K562 (cell line): ENCODE measurements around the gene PACSIN2. TPM values are rescaled to one million over a fixed set of nuclear protein-coding genes. Genes with fewer than 3 reads are reported as not detected.

Experiments
- ARHGAP35 ChIP-seq: fragments of 450-650 bp; IDR thresholded peaks from 2 replicates; pipeline ENCODE4 v1.6.1; 2018; ENCODE audit not compliant: partially characterized antibody
- BRD9 ChIP-seq: fragments of 450-650 bp; IDR thresholded peaks from 2 replicates; pipeline ENCODE4 v1.6.1; 2018; ENCODE audit warnings: low read depth; ENCODE audit not compliant: partially characterized antibody
- KAT8 ChIP-seq: fragments of 450-650 bp; IDR thresholded peaks from 2 replicates; pipeline ENCODE4 v1.6.1; 2016; ENCODE audit warnings: low read depth, mild to moderate bottlenecking
- NELFE ChIP-seq: IDR thresholded peaks from 2 replicates; pipeline ENCODE4 v1.6.1; 2011; ENCODE audit warnings: mild to moderate bottlenecking; ENCODE audit not compliant: insufficient read depth, insufficient read length
- RBM25 ChIP-seq: fragments of 200-400 bp; formaldehyde crosslinking; IDR thresholded peaks from 2 replicates; pipeline ENCODE4 v1.6.1; 2018; ENCODE audit warnings: low read length, low read depth, moderate library complexity; ENCODE audit not compliant: severe bottlenecking
- STAT5A ChIP-seq: IDR thresholded peaks from 2 replicates; pipeline ENCODE4 v1.6.1; 2012; ENCODE audit warnings: low read length, inconsistent platforms, borderline replicate concordance
- XRCC3 ChIP-seq: fragments of 450-650 bp; IDR thresholded peaks from 2 replicates; pipeline ENCODE4 v1.6.1; 2017; ENCODE audit warnings: mild to moderate bottlenecking, moderate library complexity
- ZHX1 ChIP-seq: fragments of 150-350 bp; conservative IDR thresholded peaks from 2 replicates; pipeline ENCODE4 v1.6.1; 2014; ENCODE audit warnings: low read length
- ZNF217 ChIP-seq: sonication (generic); formaldehyde crosslinking; IDR thresholded peaks from 2 replicates; pipeline ENCODE4 v1.8.0; 2022; ENCODE audit warnings: mild to moderate bottlenecking, missing genetic modification reagents
- ZNF79 ChIP-seq: fragments of 250-450 bp; sonication (Bioruptor Pico); IDR thresholded peaks from 2 replicates; pipeline ENCODE4 v1.4.0; 2020; ENCODE audit warnings: low read depth, mild to moderate bottlenecking, moderate library complexity
- polyA plus RNA-seq, 8 experiments: library from polyadenylated mRNA; depleted of rRNA in 4 of 8; stranded (reverse) in 5 of 8; unstranded in 3 of 8; fragments of >200 nt; fragmentation: Nextera tagmentation in 2 of 8; fragmentation: Illumina TruSeq in 1 of 8; extraction: Ambion mirVana in 2 of 8; extraction: Trizol in 1 of 8; gene quantifications; 2 replicates each; pipeline versions ENCODE4 v1.2.1 to v1.2.3, GENCODE V29; 2011 to 2014; ENCODE audit warnings: inconsistent platforms in 1 of 8, missing spikeins in 1 of 8
- total RNA-seq, 7 experiments: library from RNA; depleted of rRNA in 6 of 7; stranded (reverse); fragments of >200 nt in 6 of 7; fragmentation: Illumina TruSeq in 2 of 7; extraction: Trizol in 2 of 7; gene quantifications; 2 replicates each; pipeline versions ENCODE4 v1.2.1 to v1.2.3, GENCODE V29; 2011 to 2021; ENCODE audit warnings: low replicate concordance in 1 of 7
- TF ChIP-seq, protein P1 (sequence below): fragments of 450-650 bp; IDR thresholded peaks from 2 replicates; pipeline ENCODE4 v1.6.1; 2016; ENCODE audit warnings: mild to moderate bottlenecking, moderate library complexity
- TF ChIP-seq, protein P2 (sequence below): fragments of 450-650 bp; formaldehyde crosslinking; IDR thresholded peaks from 2 replicates; pipeline ENCODE4 v1.4.0; 2020; ENCODE audit warnings: mild to moderate bottlenecking, moderate library complexity

Gene PACSIN2
- total and polyA plus RNA-seq, 9 of the 15 experiments (the other 6 are each of a cell fraction or from before 2014, with no cell fraction given): 0.45 to 45.1 (median 23.9) TPM

DNA sequence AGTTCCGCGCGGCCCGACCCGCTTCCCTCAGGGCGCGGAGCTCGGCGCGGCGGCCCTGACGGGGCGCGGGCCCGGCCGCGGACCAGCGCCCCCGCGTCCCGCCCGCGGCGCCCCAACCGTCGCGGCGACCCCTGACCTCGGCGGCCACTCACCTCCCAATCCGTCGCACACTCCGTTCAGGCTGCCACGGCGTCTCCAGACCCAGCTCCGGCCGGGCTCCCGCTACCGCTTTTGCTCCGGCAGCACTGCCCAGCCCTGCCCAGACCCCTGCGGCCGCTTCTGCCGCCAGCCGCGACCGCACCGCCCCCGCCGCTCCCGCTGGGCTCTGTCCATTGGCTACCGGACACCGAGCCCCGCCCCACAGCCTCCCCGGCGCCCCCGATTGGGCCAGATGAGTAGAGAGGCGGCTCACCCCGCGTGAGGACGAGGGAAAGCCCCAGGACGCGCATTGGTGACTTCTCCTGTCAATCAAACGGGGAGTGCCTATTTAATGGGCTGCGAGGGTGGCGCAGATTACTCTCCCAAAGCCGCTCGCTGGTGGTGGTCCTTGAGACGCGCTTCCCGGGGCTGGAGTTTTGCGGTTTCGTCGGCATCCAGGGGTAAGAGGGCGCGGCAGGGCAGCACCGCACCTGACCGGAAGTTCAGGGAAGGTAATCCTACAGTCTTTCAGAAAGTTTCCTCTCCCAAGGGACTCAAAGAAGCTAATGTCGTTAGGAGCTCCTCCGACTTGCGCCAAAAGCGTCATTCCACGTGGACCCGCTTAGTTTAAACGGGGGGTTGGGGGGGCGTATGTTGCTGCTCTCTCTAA lies at the start of gene PACSIN2 (continued):
- TF ChIP-seq, protein P1, sequence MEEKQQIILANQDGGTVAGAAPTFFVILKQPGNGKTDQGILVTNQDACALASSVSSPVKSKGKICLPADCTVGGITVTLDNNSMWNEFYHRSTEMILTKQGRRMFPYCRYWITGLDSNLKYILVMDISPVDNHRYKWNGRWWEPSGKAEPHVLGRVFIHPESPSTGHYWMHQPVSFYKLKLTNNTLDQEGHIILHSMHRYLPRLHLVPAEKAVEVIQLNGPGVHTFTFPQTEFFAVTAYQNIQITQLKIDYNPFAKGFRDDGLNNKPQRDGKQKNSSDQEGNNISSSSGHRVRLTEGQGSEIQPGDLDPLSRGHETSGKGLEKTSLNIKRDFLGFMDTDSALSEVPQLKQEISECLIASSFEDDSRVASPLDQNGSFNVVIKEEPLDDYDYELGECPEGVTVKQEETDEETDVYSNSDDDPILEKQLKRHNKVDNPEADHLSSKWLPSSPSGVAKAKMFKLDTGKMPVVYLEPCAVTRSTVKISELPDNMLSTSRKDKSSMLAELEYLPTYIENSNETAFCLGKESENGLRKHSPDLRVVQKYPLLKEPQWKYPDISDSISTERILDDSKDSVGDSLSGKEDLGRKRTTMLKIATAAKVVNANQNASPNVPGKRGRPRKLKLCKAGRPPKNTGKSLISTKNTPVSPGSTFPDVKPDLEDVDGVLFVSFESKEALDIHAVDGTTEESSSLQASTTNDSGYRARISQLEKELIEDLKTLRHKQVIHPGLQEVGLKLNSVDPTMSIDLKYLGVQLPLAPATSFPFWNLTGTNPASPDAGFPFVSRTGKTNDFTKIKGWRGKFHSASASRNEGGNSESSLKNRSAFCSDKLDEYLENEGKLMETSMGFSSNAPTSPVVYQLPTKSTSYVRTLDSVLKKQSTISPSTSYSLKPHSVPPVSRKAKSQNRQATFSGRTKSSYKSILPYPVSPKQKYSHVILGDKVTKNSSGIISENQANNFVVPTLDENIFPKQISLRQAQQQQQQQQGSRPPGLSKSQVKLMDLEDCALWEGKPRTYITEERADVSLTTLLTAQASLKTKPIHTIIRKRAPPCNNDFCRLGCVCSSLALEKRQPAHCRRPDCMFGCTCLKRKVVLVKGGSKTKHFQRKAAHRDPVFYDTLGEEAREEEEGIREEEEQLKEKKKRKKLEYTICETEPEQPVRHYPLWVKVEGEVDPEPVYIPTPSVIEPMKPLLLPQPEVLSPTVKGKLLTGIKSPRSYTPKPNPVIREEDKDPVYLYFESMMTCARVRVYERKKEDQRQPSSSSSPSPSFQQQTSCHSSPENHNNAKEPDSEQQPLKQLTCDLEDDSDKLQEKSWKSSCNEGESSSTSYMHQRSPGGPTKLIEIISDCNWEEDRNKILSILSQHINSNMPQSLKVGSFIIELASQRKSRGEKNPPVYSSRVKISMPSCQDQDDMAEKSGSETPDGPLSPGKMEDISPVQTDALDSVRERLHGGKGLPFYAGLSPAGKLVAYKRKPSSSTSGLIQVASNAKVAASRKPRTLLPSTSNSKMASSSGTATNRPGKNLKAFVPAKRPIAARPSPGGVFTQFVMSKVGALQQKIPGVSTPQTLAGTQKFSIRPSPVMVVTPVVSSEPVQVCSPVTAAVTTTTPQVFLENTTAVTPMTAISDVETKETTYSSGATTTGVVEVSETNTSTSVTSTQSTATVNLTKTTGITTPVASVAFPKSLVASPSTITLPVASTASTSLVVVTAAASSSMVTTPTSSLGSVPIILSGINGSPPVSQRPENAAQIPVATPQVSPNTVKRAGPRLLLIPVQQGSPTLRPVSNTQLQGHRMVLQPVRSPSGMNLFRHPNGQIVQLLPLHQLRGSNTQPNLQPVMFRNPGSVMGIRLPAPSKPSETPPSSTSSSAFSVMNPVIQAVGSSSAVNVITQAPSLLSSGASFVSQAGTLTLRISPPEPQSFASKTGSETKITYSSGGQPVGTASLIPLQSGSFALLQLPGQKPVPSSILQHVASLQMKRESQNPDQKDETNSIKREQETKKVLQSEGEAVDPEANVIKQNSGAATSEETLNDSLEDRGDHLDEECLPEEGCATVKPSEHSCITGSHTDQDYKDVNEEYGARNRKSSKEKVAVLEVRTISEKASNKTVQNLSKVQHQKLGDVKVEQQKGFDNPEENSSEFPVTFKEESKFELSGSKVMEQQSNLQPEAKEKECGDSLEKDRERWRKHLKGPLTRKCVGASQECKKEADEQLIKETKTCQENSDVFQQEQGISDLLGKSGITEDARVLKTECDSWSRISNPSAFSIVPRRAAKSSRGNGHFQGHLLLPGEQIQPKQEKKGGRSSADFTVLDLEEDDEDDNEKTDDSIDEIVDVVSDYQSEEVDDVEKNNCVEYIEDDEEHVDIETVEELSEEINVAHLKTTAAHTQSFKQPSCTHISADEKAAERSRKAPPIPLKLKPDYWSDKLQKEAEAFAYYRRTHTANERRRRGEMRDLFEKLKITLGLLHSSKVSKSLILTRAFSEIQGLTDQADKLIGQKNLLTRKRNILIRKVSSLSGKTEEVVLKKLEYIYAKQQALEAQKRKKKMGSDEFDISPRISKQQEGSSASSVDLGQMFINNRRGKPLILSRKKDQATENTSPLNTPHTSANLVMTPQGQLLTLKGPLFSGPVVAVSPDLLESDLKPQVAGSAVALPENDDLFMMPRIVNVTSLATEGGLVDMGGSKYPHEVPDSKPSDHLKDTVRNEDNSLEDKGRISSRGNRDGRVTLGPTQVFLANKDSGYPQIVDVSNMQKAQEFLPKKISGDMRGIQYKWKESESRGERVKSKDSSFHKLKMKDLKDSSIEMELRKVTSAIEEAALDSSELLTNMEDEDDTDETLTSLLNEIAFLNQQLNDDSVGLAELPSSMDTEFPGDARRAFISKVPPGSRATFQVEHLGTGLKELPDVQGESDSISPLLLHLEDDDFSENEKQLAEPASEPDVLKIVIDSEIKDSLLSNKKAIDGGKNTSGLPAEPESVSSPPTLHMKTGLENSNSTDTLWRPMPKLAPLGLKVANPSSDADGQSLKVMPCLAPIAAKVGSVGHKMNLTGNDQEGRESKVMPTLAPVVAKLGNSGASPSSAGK: peak; percentile 83
- TF ChIP-seq, protein P2, sequence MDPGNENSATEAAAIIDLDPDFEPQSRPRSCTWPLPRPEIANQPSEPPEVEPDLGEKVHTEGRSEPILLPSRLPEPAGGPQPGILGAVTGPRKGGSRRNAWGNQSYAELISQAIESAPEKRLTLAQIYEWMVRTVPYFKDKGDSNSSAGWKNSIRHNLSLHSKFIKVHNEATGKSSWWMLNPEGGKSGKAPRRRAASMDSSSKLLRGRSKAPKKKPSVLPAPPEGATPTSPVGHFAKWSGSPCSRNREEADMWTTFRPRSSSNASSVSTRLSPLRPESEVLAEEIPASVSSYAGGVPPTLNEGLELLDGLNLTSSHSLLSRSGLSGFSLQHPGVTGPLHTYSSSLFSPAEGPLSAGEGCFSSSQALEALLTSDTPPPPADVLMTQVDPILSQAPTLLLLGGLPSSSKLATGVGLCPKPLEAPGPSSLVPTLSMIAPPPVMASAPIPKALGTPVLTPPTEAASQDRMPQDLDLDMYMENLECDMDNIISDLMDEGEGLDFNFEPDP: no peak
- no peak for TF ChIP-seq ZNF217 (CRISPR knock-in tag)
- TF ChIP-seq ZHX1: no peak
- TF ChIP-seq RBM25: peak; percentile 91
- no peak for TF ChIP-seq KAT8
- no peak for TF ChIP-seq ZNF79 (CRISPR knock-in tag)
- TF ChIP-seq ARHGAP35: no peak
- no peak for TF ChIP-seq XRCC3
- TF ChIP-seq STAT5A: no peak
- no peak for TF ChIP-seq BRD9
- peak; percentile 70 for TF ChIP-seq NELFE
